Measurements from ENCODE around the gene COPZ1.

DNA sequence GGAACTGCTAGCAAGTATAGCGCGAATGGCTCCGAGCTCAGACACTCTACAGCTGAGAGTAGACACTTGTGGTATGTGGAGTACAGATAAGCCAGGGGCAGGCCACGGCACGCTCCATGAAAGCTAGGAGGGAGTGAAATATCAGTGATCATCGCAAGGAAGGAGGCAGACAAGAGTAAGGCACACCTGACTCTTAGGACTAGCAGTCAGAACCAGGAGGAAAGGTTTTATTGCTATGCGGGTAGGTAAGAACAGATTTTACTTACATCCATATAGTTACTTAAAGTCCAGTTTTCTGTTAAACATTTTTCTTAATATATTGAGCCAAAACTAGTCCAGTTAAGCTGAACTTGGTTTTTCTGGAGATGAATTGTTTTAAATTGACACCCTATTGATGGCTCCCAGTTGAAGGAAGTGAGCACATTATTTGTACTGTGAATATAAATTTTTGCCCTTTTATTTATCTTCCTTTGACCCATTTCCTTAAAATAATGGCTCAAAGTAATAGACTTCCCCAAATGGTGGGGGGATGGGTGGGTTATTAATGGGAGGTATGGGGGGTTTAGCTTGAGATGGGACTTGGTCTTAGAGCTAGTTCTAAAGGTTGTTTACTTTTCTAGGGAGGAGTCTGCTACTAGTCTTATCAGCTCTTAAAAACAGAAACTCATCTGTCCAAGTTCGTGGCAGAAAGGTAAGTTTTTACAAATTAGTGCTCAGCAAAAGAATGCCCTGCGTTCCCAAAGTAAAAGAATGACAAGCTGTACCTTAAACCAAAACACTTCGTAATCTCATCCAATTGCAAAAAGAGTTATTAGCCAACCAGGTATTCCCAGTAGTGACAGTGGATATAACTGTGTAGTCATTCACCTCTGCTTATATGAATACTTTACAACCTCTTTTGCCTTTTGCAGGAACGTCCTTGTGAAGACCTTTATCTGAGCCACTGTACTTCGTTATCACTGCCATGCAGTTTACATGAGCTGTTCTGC, 38.6 kb upstream of the COPZ1 start:
- TF ChIP-seq, protein P1, sequence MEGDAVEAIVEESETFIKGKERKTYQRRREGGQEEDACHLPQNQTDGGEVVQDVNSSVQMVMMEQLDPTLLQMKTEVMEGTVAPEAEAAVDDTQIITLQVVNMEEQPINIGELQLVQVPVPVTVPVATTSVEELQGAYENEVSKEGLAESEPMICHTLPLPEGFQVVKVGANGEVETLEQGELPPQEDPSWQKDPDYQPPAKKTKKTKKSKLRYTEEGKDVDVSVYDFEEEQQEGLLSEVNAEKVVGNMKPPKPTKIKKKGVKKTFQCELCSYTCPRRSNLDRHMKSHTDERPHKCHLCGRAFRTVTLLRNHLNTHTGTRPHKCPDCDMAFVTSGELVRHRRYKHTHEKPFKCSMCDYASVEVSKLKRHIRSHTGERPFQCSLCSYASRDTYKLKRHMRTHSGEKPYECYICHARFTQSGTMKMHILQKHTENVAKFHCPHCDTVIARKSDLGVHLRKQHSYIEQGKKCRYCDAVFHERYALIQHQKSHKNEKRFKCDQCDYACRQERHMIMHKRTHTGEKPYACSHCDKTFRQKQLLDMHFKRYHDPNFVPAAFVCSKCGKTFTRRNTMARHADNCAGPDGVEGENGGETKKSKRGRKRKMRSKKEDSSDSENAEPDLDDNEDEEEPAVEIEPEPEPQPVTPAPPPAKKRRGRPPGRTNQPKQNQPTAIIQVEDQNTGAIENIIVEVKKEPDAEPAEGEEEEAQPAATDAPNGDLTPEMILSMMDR (IDR thresholded peaks at IDR 0.05) = no peak
- TF ChIP-seq POLR2AphosphoS5 (IDR thresholded peaks at IDR 0.05) = peak in 1 of 3 donors; percentile 24
- no peak for TF ChIP-seq POLR2A (IDR thresholded peaks at IDR 0.05)

Measured in breast epithelium (tissue), 3 donors.